Suprapubic skin (tissue), 4 donors: ENCODE measurements around the gene TCF21. TPM values are rescaled to one million over a fixed set of nuclear protein-coding genes. Genes with fewer than 3 reads are reported as not detected.
"Not testable (repeated sequence)": the region's sequence is repeated elsewhere in the genome, so short reads cannot be mapped to it uniquely, and the experiment has no call there.

Source experiments
- DNase-seq, 2 donors: peaks; one replicate each; pipeline ENCODE4 v3.0.0-alpha.2; 2019; ENCODE audit warnings: low spot score in 2 of 2
- H3K27ac ChIP-seq: fragments of 200-600 bp; sonication (generic); one replicate; pipeline ENCODE4 v1.5.1; 2019
- H3K27me3 ChIP-seq: fragments of 200-600 bp; sonication (generic); one replicate; pipeline ENCODE4 v1.5.1; 2019
- H3K36me3 ChIP-seq: fragments of 200-600 bp; sonication (generic); one replicate; pipeline ENCODE4 v1.5.1; 2019
- H3K4me1 ChIP-seq: fragments of 200-600 bp; sonication (generic); one replicate; pipeline ENCODE4 v1.5.1; 2019
- H3K4me3 ChIP-seq: fragments of 200-600 bp; sonication (generic); one replicate; pipeline ENCODE4 v1.5.1; 2019; ENCODE audit warnings: mild to moderate bottlenecking
- H3K9me3 ChIP-seq: fragments of 200-600 bp; sonication (generic); one replicate; pipeline ENCODE4 v1.5.1; 2019
- CTCF ChIP-seq, 2 donors: fragments of 200-600 bp in 1 of 2; fragments of 450-650 bp in 1 of 2; sonication (generic) in 1 of 2; IDR thresholded peaks; one replicate each; pipeline ENCODE4 v1.5.1; 2016 to 2019; ENCODE audit warnings: antibody characterized with exemption in 2 of 2, mild to moderate bottlenecking in 1 of 2, moderate library complexity in 1 of 2
- EP300 ChIP-seq: sonication (generic); formaldehyde crosslinking; IDR thresholded peaks from one replicate; pipeline ENCODE4 v1.6.1; 2017; ENCODE audit warnings: antibody characterized with exemption
- POLR2A ChIP-seq, 2 donors: fragments of 450-650 bp; IDR thresholded peaks; one replicate each; pipeline ENCODE4 v1.6.1; 2017; ENCODE audit warnings: antibody characterized with exemption in 2 of 2, mild to moderate bottlenecking in 2 of 2, moderate library complexity in 2 of 2
- POLR2AphosphoS5 ChIP-seq, 3 donors: sonication (generic); formaldehyde crosslinking; IDR thresholded peaks; one replicate each; pipeline ENCODE4 v1.6.1; 2017; ENCODE audit warnings: antibody characterized with exemption in 3 of 3
- WGBS: methylation state at CpG from one replicate; pipeline ENCODE4 v1.1.5; 2018; 5-methylcytosine and 5-hydroxymethylcytosine counted together
- total RNA-seq, 4 donors: library from RNA; depleted of rRNA; stranded (reverse); fragments of >200 nt; gene quantifications; one replicate each; pipeline ENCODE4 v1.1.0, GENCODE V29; 2016

TCF21 gene
- total RNA-seq, 4 donors from 2014 or later = not detected

DNA sequence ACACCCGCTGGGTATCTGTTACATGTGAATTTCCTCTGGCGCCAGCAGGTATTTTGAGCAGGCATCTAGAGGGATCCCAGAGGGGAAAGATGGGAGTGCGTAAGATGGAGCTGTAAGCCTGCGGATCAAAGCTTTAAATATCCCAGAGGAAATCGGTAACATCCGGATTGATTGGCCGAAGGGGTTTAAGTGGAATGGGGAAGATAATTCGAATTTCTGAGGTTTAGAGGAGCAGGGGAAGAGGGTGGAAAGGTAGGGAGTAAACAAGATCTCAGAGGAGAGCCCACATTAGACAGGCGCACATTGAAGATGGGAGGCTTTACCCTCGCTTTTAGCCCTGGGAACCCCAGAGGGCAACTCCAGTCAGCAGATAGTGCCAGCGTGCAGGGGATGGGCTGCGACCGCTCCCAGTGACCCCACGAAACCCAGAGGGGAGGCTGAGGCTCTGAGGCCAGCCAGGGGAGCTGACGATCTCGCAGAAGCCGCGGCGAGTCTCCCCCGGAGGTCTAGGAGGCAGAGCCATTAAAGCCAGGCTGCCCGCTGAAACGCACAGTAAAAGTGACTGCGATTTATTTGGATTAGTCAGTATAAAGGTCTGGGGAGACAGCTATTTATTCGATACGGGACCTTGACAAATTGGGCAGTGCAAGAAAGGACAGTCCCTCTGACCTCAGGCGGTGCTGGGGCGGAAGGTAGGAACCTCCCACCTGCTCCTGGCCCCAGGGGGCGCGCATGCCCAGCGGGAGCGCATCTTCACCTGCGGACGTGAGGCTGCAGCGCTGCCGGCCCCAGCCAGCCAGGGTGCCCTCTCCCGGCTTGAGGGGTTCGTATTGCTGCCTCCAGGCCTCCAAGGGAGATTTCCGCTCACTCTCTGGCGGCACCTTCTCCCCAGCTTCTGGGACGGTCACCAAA lies 34.3 kb upstream of the TCF21 start:
- no peak for DNase-seq
- peaks cover 60% of the 10 kb centered on the region for H3K27me3 ChIP-seq
- no peaks in the 10 kb centered on the region for H3K36me3 ChIP-seq
- no peaks in the 10 kb centered on the region for H3K4me1 ChIP-seq
- no peak overlapping the region for H3K4me3 ChIP-seq
- no peaks in the 10 kb centered on the region for H3K9me3 ChIP-seq
- TF ChIP-seq POLR2A (IDR thresholded peaks at IDR 0.05) (no peak), EP300 (no peak), POLR2AphosphoS5 (IDR thresholded peaks at IDR 0.05) (no peak), CTCF (IDR thresholded peaks at IDR 0.05) (no peak)
- WGBS = 11% methylated on average over 21 of the region's 40 CpGs
- H3K27ac ChIP-seq = no peak overlapping the region

DNA sequence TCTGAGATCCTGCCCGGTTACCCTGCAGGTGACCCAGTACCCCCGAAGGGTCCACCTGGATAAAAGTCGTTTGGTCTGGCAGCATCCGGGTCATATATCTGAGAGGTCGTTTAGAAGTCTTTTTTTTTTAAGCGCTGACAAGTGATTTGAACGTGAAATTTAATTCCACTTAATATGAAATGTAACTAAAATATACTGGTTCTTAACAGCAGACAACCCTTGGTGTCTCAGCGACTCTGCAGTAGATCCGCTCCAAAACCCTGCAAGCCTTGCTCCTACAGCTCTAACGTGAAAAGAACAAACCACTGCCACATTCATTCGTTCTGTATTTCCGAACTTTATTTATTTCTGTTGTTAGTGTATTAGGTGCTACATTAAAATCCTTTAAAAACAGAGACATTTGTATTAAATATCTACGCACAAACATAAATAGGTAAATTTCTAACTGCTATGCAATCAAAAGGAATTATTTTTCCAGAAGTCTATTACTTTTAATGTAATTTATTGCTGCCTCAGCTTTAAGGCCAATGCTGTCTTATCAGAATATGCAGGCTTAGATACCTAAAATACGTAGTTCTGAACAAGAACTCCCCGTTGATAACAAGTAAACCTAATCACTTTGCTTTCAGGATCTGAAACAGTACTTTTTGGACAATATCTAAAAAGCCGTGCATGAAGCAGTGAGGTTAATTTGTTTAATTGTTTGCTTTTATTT lies 33.5 kb upstream of the TCF21 start:
- Histone ChIP-seq H3K27me3 (peaks cover 66% of the 10 kb centered on the region), H3K27ac (no peak overlapping the region), H3K9me3 (no peaks in the 10 kb centered on the region), H3K36me3 (no peaks in the 10 kb centered on the region), H3K4me3 (no peak overlapping the region), H3K4me1 (no peaks in the 10 kb centered on the region)
- TF ChIP-seq EP300 (no peak), POLR2AphosphoS5 (IDR thresholded peaks at IDR 0.05) (no peak), POLR2A (IDR thresholded peaks at IDR 0.05) (no peak), CTCF (IDR thresholded peaks at IDR 0.05) (no peak)
- 27% methylated on average over 16 of the region's 16 CpGs for WGBS
- no peak for DNase-seq

- H3K4me1 ChIP-seq = no peaks in the 10 kb centered on the region
- no peaks in the 10 kb centered on the region for H3K36me3 ChIP-seq
- no peaks in the 10 kb centered on the region for H3K9me3 ChIP-seq
- H3K27me3 ChIP-seq = peaks cover 70% of the 10 kb centered on the region
- no peak overlapping the region for H3K4me3 ChIP-seq
- WGBS = 17% methylated on average over 3 of the region's 3 CpGs
- H3K27ac ChIP-seq = no peak overlapping the region
- DNase-seq = no peak
- TF ChIP-seq POLR2AphosphoS5 (IDR thresholded peaks at IDR 0.05) = no peak
- no peak for TF ChIP-seq EP300
- TF ChIP-seq POLR2A (IDR thresholded peaks at IDR 0.05) = no peak
- no peak for TF ChIP-seq CTCF (IDR thresholded peaks at IDR 0.05)
These were observed 32.9 kb upstream of the TCF21 start for GRCh38 chr6:133855991-133856370.

GRCh38 chr6:133856911-133857310 lies 32.0 kb upstream of the TCF21 start:
- Histone ChIP-seq H3K27ac (no peak overlapping the region), H3K4me1 (no peaks in the 10 kb centered on the region), H3K27me3 (peaks cover 72% of the 10 kb centered on the region), H3K4me3 (no peak overlapping the region), H3K9me3 (peaks cover 2% of the 10 kb centered on the region), H3K36me3 (no peaks in the 10 kb centered on the region)
- no peak for DNase-seq
- TF ChIP-seq CTCF (IDR thresholded peaks at IDR 0.05) (no peak), POLR2A (IDR thresholded peaks at IDR 0.05) (no peak), EP300 (no peak), POLR2AphosphoS5 (IDR thresholded peaks at IDR 0.05) (no peak)
- WGBS = 76% methylated on average over 2 of the region's 2 CpGs

GRCh38 chr6:133857696-133858095 lies 31.2 kb upstream of the TCF21 start:
- Histone ChIP-seq H3K4me3 (no peak overlapping the region), H3K9me3 (peaks cover 7% of the 10 kb centered on the region), H3K4me1 (no peaks in the 10 kb centered on the region), H3K36me3 (no peaks in the 10 kb centered on the region), H3K27me3 (peaks cover 67% of the 10 kb centered on the region), H3K27ac (no peak overlapping the region)
- TF ChIP-seq CTCF (IDR thresholded peaks at IDR 0.05) (no peak), EP300 (no peak), POLR2AphosphoS5 (IDR thresholded peaks at IDR 0.05) (no peak), POLR2A (IDR thresholded peaks at IDR 0.05) (no peak)
- no peak for DNase-seq

DNA sequence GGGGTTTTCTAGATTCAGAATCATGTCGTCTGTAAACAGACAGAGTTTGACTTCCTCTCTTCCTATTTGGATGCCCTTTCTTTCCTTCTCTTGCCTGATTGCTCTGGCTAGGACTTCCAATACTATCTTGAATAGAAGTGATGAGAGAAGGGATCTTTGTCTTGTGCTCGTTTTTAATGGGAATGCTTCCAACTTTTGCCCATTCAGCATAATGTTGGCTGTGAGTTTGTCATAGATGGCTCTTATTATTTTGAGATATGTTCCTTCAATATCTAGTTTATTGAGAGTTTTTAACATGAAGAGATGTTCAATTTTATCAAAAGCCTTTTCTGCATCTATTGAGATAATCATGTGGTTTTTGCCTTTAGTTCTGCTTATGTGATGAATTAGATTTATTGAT lies 27.6 kb upstream of the TCF21 start:
- H3K27ac ChIP-seq, H3K36me3 ChIP-seq, H3K4me1 ChIP-seq, DNase-seq, H3K4me3 ChIP-seq: not testable (repeated sequence)
- WGBS = 79% methylated on average over 2 of the region's 2 CpGs
- H3K9me3 ChIP-seq = peaks cover 13% of the 10 kb centered on the region
- peaks cover 44% of the 10 kb centered on the region for H3K27me3 ChIP-seq
